Ecto neural progenitor cell (in vitro differentiated cells): ENCODE data around the gene TTYH2.
A peak's percentile ranks its signal among the peaks of the same experiment; 100 is the strongest.

Experiments used
- DNase-seq: peaks from one replicate; pipeline ENCODE4 v3.0.0-alpha.2; 2018; ENCODE audit warnings: low spot score

Gene TTYH2

GRCh38 chr17:74216505-74216904 is 3.1 kb downstream of the TTYH2 start:
- DNase-seq: no peak

GRCh38 chr17:74217037-74217730 is 3.8 kb downstream of the TTYH2 start:
- no peak for DNase-seq

DNA sequence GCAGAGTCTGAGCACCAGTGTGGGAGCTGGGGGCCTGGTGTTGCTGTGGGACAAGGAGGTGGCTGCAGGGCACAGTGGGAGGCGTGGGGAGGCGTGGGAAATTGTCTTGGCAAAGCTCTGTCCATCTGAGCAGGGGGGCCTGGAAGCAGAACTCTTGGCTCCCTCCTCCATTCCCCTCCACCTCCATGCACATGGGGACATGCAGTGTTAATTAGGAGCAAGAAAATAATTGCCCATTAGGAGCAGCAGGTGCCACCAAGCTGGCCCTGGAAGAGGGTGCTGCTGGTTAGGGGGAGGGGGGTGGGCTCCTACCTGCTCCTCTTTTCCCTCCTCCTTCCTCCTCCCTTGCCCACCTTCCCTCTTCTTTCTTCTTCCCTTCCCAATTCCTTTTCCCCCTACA is 4.5 kb downstream of the TTYH2 start:
- DNase-seq: no peak

DNA sequence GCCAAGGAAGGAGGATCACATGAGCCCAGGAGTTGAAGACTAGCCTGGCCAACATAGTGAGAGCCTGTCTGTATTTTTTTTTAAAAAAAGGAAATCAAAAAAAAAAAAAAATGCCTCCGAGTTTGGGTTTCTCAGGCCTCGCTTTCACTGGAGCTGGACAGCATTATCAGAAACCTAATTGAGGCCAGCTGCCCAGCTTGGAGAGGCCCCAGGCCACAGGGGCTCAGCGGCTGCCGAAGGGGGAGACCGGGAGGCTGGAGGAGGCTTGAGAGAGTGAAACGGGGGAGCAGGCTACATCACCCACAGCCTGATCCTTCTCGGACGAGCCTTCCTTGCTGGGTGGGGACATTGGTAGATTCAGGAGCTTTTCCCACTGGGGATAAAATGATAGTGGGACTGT is 5.1 kb downstream of the TTYH2 start:
- DNase-seq: no peak

DNA sequence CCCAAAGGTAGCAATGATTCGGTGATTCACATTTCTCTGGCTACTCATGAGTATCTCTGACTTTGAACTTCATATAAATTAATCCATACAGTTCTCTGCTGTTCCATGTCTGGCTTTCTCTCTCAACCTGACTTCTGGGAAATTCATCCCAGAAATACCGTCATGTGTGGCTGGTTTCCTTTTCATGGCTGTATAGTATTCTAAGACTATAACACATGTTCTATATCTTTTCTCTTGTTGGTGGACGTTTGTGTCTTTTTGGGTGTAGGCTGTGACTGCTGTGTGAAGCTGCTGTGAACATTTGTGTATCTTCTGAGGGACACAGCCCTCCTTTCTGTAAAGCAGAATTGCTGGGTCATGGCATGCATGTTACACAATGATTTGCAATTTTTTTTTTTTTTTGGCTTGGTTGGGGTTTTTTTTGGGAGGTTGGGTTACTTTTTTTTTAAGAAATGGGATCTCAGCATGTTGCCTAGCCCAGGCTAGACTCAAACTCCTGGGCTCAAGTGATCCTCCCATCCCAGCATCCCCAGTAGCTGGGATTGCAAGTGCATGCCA is 6.3 kb downstream of the TTYH2 start:
- DNase-seq: no peak

- no peak for DNase-seq
Observed at GRCh38 chr17:74220219-74220618, 6.8 kb downstream of the TTYH2 start.

DNA sequence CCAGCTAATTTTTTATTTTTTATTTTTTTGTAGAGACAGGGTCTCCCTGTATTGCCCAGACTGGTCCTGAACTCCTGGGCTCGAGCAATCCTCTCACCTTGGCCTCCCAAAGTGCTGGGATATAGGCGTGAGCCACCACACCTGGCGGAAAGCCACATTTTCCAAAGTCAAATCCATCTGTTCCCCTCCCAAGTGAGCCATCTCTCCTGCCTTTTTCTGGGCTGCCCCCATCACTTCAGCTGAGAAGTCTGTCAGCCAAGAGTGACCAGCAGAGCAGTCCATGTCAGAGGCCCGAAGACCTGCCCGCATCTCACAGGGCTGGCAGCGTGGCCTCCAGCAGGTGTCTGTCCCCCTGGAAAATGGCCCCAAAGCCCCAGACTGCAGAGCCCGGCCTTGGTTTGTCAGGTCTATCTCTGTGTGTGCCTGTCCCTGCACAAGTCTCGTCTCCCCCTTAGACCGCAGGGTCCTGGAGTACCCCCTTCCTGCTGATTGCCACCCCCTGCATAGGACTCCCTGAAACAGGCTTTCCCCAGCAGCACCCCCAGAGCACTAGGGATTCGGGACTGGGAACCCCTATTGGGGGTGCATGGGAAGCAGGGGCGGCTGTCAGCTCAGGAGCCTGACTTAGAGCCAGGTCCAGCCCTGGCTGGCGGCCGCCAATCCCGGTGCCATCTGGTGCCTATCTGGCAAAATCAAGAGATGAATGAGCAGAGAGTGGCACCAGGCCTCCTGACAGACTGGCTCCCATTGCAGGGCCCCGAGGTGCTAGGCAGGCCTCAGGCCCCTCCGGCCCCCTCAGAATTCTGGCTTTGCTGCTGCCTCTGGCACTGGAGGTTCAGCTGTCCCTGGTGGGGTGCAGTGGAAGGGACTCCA is 7.8 kb downstream of the TTYH2 start:
- DNase-seq: no peak

- no peak for DNase-seq
Observed at GRCh38 chr17:74222399-74222798, 9.0 kb downstream of the TTYH2 start.

DNA sequence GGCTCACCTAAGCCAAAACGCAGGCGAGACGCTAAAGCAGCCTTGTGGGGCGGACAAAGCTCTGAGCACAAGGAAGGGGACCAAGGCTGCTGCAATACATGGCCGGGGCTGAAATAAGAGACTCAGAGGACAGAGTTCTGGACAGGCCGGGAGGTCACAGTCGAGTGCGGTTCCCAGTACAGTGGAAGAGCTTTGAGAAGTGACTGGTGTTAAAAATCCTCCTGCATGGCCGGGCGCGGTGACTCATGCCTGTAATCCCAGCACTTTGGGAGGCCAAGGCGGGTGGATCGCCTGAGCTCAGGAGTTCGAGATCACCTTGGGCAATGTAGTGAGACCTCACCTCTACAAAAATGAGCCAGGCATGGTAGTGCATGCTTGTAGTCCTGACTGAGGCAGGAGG is 10.5 kb downstream of the TTYH2 start:
- no peak for DNase-seq

GRCh38 chr17:74224959-74225725 is 11.8 kb downstream of the TTYH2 start:
- no peak for DNase-seq

DNA sequence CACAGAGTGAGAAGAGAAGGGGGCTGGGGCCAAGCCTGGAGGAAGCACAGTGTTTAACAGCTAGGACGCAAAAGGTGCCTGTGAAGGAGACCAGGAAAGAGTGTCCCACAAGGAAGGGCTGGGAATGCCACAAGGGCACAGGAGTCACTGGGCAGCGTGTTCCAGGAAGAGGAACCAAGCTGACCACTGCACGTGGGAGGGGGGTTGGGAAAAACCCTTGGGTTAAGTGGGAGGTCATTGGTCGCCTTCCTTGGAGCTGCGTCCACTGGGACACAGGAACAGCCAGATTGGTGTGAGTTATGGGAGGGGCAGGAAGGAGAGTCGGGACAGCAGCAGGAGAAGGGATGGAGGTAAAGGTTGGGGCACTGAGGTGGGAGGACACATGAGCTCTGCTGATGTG is 12.9 kb downstream of the TTYH2 start:
- no peak for DNase-seq

GRCh38 chr17:74227271-74228080 is 14.1 kb downstream of the TTYH2 start:
- DNase-seq: no peak

- DNase-seq: no peak
Observed at GRCh38 chr17:74228306-74228978, 15.1 kb downstream of the TTYH2 start.

DNA sequence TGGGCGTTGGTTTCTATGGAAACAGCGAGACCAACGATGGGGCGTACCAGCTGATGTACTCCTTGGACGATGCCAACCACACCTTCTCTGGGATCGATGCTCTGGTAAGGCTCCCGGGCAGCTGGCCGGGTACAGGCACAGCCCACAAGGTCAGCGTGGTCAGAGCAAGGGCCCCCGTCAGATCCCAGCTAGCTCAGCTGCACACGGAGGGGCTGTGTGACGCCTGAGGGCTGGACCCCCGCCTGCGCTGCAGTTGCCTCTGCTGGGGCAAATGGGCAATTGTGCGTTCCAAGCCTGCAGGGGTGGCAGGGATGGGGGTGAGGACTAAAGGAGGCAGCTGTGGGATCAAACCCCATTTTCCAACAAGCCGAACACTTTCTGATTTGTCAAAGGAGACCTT is 17.5 kb downstream of the TTYH2 start:
- no peak for DNase-seq

- peak; percentile 58 for DNase-seq
Observed at GRCh38 chr17:74231928-74232907, 18.8 kb downstream of the TTYH2 start.

DNA sequence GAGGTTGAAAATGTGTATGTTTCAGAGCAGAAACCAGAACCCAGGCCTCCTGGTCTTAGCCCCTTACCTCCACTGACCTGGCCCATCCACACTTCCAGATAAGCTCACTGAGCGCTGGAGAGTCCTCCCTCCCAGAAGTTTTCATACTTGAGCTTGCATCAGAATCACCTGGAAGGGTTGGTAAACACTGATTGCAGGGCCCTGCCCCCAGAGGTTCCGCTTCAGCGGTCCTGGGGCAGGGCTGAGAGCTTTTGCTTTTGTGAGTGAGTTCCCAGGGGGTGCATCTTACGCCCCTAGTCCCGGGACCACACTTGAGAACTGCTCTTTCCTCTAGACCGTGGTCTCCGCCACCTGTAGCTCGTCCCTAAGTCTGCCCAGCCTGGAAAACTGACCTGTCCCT is 20.6 kb downstream of the TTYH2 start:
- DNase-seq: no peak

DNA sequence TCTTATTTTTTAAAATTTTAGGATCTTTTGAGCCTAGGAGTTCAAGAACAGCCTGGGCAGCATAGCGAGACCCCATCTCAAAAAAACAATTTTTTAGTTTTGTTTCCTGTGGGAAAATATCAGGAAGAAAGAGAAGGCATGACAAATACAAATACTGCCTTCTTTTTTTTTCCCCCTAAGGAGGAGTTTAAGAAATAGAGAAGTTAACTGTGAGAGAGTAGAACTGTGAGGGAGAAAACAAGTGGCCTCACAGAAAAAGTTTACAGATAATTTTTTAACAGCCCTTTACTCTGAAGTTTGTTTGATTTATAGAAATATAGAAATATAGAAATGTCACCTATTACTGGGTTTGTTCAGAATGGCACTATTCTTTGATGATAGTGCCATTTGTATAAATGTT is 21.1 kb downstream of the TTYH2 start:
- no peak for DNase-seq

DNA sequence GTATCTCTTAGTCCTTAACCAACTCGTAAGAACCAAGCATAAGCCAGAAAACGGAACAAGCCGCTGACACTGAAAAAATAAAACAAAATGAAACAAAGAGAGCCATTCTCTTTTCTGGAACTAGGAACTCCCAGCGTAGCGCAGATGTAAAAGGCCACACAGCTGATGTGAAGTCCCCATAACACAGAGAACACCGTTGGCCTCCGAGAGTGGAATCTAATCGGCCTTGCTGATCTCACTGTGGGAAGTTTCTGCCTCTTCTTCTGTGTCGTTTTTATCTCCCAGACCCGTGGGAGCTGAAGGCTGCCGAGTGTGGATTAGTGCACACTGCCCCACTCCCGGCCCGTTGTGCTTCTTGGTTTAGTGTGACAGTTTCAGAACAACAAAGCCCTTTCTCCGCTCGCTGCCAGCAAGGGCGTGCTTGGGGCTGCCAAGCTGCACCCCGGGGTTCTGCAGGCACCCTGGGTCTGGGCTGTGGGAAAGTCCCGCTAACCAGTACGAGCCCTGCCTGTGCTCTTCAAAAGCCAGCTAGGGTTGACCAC is 21.7 kb downstream of the TTYH2 start:
- no peak for DNase-seq

DNA sequence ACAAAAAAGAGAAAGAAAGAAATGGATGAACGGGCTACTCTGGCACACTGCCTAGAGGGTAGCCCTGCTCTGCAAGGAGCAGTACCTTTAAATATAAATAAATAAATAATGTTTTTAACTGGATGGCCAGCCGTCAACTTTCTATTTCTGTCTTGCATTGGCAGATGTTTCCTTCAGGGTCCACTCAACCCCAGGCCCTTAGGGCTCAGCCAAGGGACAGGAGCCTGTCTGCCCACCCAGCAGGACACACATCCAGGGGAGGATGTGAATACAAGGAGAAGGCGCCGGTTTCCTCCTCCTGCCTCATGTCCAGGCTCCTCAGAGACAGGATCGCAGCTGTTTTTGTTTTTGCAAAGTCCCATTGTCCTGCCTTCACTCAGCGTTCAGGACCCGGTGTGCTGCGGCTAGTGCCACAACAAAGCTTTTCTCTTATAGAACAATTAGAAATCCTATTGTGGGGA is 22.6 kb downstream of the TTYH2 start:
- no peak for DNase-seq
